CD8-positive, alpha-beta memory T cell (primary cell): ENCODE results near the gene B9D2. TPM values are rescaled to one million over a fixed set of nuclear protein-coding genes. Genes with fewer than 3 reads are reported as not detected.
"Not testable (repeated sequence)": the region's sequence is repeated elsewhere in the genome, so short reads cannot be mapped to it uniquely, and the experiment has no call there.

Experiments
- CTCF ChIA-PET: fragments of 350-600 bp; sonication (Branson Sonifier 250); formaldehyde crosslinking; loops from one replicate; lab custom pipeline; 2021; ENCODE audit warnings: antibody characterized with exemption; lab: Charles Lee
- POLR2A ChIA-PET: fragments of 350-600 bp; sonication (Branson Sonifier 250); formaldehyde crosslinking; loops from one replicate; lab custom pipeline; 2021; ENCODE audit warnings: antibody characterized with exemption; lab: Charles Lee
- DNase-seq, 5 donors: peaks; one replicate each; pipeline versions ENCODE4 v3.0.0 to v3.0.0-alpha.2; 2020 to 2022; ENCODE audit warnings: mixed read lengths in 1 of 5
- H3K27ac ChIP-seq: one replicate; pipeline ENCODE4 v1.7.0; 2013; ENCODE audit warnings: low read depth, mild to moderate bottlenecking, low read length, moderate library complexity
- H3K27me3 ChIP-seq: 2 replicates; pipeline ENCODE4 v1.7.0; 2013; ENCODE audit warnings: low read length, mild to moderate bottlenecking; ENCODE audit not compliant: insufficient read depth, poor library complexity, severe bottlenecking
- H3K36me3 ChIP-seq: 2 replicates; pipeline ENCODE4 v1.7.0; 2013; ENCODE audit warnings: mild to moderate bottlenecking, low read length, moderate library complexity; ENCODE audit not compliant: insufficient read depth
- H3K4me1 ChIP-seq: 2 replicates; pipeline ENCODE4 v1.7.0; 2013; ENCODE audit warnings: mild to moderate bottlenecking, low read length, moderate library complexity; ENCODE audit not compliant: insufficient read depth
- H3K4me3 ChIP-seq: 2 replicates; pipeline ENCODE4 v1.7.0; 2013; ENCODE audit warnings: mild to moderate bottlenecking, low read length
- H3K9me3 ChIP-seq: 2 replicates; pipeline ENCODE4 v1.7.0; 2013; ENCODE audit warnings: mild to moderate bottlenecking, low read length
- H3K27ac Mint-ChIP-seq, 8 donors: one replicate each; pipeline ENCODE4 v1.8.0; 2020 to 2021; ENCODE audit warnings: mixed read lengths in 8 of 8, mild to moderate bottlenecking in 6 of 8, inconsistent platforms in 3 of 8, moderate library complexity in 3 of 8
- H3K27me3 Mint-ChIP-seq, 2 donors: one replicate each; pipeline ENCODE4 v1.8.0; 2020 to 2021; ENCODE audit warnings: mixed read lengths in 2 of 2, mild to moderate bottlenecking in 1 of 2, moderate library complexity in 1 of 2
- H3K36me3 Mint-ChIP-seq, 3 donors: one replicate each; pipeline ENCODE4 v1.8.0; 2020 to 2021; ENCODE audit warnings: mixed read lengths in 3 of 3, inconsistent platforms in 1 of 3, mild to moderate bottlenecking in 1 of 3
- H3K4me1 Mint-ChIP-seq, 3 donors: one replicate each; pipeline ENCODE4 v1.8.0; 2020 to 2021; ENCODE audit warnings: mixed read lengths in 3 of 3, inconsistent platforms in 1 of 3, mild to moderate bottlenecking in 1 of 3
- H3K4me3 Mint-ChIP-seq, 7 donors: one replicate each; pipeline ENCODE4 v1.8.0; 2020 to 2021; ENCODE audit warnings: mixed read lengths in 7 of 7, mild to moderate bottlenecking in 6 of 7, moderate library complexity in 4 of 7, inconsistent platforms in 2 of 7
- H3K9me3 Mint-ChIP-seq, 5 donors: one replicate each; pipeline ENCODE4 v1.8.0; 2020 to 2022; ENCODE audit warnings: mixed read lengths in 5 of 5, mild to moderate bottlenecking in 3 of 5, moderate library complexity in 2 of 5, inconsistent platforms in 1 of 5
- polyA plus RNA-seq: library from polyadenylated mRNA; unstranded; fragments of 300-500 nt; fragmentation: Illumina TruSeq; gene quantifications from one replicate; pipeline ENCODE4 v1.2.3, GENCODE V29; 2021
- total RNA-seq, 2 experiments: library from RNA; stranded (reverse); gene quantifications; one replicate each; pipeline ENCODE4 v1.2.3, GENCODE V29; 2021

Gene B9D2
- total RNA-seq (1 to 10 TPM; 8.5 to 9.7 TPM), polyA plus RNA-seq (15.4 TPM)

DNA sequence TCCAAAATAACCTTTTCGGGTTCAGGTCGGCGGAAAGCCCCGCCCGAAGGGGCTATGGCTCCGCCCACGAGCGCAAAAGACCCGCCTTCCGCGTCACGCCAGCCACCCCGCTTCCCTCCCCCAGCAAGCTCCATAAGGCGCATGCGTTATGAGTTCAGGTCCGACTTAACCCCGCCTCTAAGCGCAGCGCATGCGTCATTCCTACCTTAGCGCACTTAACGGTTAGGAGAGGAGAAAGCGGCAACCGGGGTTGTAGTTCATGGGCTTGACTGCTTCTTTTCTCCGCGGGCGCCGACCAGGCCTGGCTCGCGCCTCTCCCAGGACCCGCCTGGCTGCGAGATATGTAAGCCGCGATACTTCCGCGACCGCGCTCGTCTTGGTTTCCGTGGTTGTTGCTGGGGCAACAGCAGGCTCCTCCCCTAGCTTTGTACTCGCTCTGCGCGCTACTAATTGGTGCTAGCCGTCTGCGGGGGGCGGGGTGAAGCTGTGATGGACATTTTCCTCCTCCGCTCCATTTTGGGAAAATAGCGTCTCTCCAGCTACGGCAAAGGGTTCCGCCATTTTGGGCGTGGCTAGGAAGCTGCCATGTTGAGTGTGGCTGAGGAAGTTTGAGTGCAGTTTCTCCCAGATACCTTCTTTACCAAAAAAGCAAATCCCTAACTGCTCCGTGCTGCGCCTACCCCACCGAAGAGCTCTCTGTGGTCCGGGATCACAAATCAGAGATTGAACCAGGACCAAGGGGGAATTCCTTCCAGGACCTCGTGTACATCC is at the start of gene B9D2:
Gene B9D2, minus strand, starts transcription at position 397 of the 771 bp plus-strand sequence. CDS start 630 bp downstream, outside the sequence.
- peak within 1 kb of the TSS; percentile 87 to 98 (median 97) for H3K4me3 Mint-ChIP-seq
- no peaks in the 10 kb centered on the region for H3K36me3 ChIP-seq
- H3K27me3 ChIP-seq = no peaks in the 10 kb centered on the region
- H3K4me3 ChIP-seq = peak within 1 kb of the TSS; percentile 95
- DNase-seq = peak; percentile 96 to 99 (median 99)
- peaks cover 0 to 12% (median 1%) of the 10 kb centered on the region in 3 donors for H3K36me3 Mint-ChIP-seq
- no peaks in the 10 kb centered on the region for H3K9me3 ChIP-seq
- peaks cover 22% of the 10 kb centered on the region for H3K4me1 ChIP-seq
- H3K27ac Mint-ChIP-seq = peak within 1 kb of the TSS; percentile 99 to 100 (median 100)
- CTCF ChIA-PET = interaction anchor here (0.6 to 4.4 kb wide), 13 partner anchors 11 to 205 kb away, joined by 3 to 63 read pairs (median 4); partner anchors contain the start of gene TGFB1
- H3K4me1 Mint-ChIP-seq = peaks cover 23 to 40% (median 26%) of the 10 kb centered on the region in 3 donors
- peak within 1 kb of the TSS; percentile 100 for H3K27ac ChIP-seq
- peaks cover 0 to 2% of the 10 kb centered on the region in 2 donors for H3K27me3 Mint-ChIP-seq
- POLR2A ChIA-PET = interaction anchor here (0.6 to 5.1 kb wide), 13 partner anchors 12 to 1174 kb away, joined by 3 to 111 read pairs (median 5); partner anchors contain the start of genes CCDC97, HNRNPUL1, SERTAD3 and SNRPA
- no peaks in the 10 kb centered on the region for H3K9me3 Mint-ChIP-seq

GRCh38 chr19:41412953-41413352 is 49.0 kb upstream of the B9D2 start:
- Mint-ChIP-seq H3K27me3 (no peaks in the 10 kb centered on the region), H3K36me3 (peaks cover 0 to 69% (median 7%) of the 10 kb centered on the region in 3 donors), H3K4me1 (peaks cover 11 to 18% (median 13%) of the 10 kb centered on the region in 3 donors), H3K9me3 (no peaks in the 10 kb centered on the region), H3K27ac (no peak overlapping the region), H3K4me3 (no peak overlapping the region)
- H3K9me3 ChIP-seq = no peaks in the 10 kb centered on the region
- no peak for DNase-seq
- H3K27ac ChIP-seq = no peak overlapping the region
- H3K4me1 ChIP-seq = peaks cover 5% of the 10 kb centered on the region
- H3K36me3 ChIP-seq = peaks cover 27% of the 10 kb centered on the region
- POLR2A ChIA-PET = no interaction called here
- H3K4me3 ChIP-seq = no peak overlapping the region
- no peaks in the 10 kb centered on the region for H3K27me3 ChIP-seq
- CTCF ChIA-PET = interaction anchor here (0.9 kb wide), 1 partner anchor 49 kb away, joined by 3 read pairs; the partner anchor contains the start of gene B9D2

GRCh38 chr19:41411968-41412265 is 48.0 kb upstream of the B9D2 start:
- Histone ChIP-seq H3K9me3 (no peaks in the 10 kb centered on the region), H3K27ac (no peak overlapping the region), H3K27me3 (no peaks in the 10 kb centered on the region), H3K4me3 (no peak overlapping the region), H3K36me3 (peaks cover 27% of the 10 kb centered on the region), H3K4me1 (peaks cover 5% of the 10 kb centered on the region)
- H3K27ac Mint-ChIP-seq = no peak overlapping the region
- no peaks in the 10 kb centered on the region for H3K9me3 Mint-ChIP-seq
- no peak for DNase-seq
- H3K36me3 Mint-ChIP-seq = peaks cover 0 to 65% (median 8%) of the 10 kb centered on the region in 3 donors
- no peak overlapping the region for H3K4me3 Mint-ChIP-seq
- no peaks in the 10 kb centered on the region for H3K27me3 Mint-ChIP-seq
- H3K4me1 Mint-ChIP-seq = peaks cover 13 to 20% (median 14%) of the 10 kb centered on the region in 3 donors
- ChIA-PET POLR2A (no interaction called here), CTCF (no interaction called here)

DNA sequence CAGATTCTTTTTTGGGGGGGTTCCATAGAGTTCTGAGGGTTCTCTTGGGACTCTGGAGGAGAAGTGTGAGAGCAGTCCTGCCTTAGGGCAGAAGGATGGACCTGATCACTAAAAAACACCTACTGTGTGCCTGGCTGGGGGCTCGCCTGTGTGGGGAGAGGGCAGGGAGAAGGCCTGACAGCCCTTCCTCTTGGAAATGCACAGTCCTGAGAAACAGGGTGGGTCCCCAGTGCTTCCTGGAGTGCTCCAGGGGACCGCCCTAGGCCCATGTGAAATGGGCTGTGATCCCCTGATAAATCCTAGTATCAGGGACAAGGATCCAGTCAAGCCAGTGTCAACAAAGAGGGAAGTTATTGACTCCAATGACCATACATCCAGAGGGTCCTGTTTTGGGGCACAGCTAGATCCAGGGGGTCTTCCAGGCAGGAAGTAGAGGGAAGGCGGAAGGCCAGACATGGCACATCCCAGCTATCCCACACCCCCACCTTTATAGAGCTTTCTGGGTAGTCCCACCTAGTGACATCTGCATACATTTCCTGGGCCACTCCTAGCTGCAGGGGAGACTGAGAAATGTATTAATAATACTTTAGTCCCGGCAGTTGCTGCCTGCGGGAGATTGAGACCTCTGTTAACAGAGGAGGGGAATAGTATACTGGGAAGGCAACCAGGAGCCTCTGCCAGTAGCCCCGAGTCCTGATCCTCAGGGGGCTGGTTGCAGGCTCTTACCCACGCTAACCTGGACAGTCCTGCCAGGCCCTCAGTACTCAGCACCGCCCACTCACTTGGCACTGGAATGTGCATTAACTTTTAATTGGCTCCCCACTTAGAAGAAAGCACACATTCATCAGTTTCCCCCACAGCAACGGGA is 47.4 kb upstream of the B9D2 start:
- Histone ChIP-seq H3K36me3 (peaks cover 24% of the 10 kb centered on the region), H3K9me3 (no peaks in the 10 kb centered on the region), H3K4me1 (peaks cover 5% of the 10 kb centered on the region), H3K4me3 (no peak overlapping the region), H3K27ac (no peak overlapping the region), H3K27me3 (no peaks in the 10 kb centered on the region)
- peaks cover 0 to 63% (median 8%) of the 10 kb centered on the region in 3 donors for H3K36me3 Mint-ChIP-seq
- CTCF ChIA-PET = no interaction called here
- POLR2A ChIA-PET = no interaction called here
- no peak for DNase-seq
- no peaks in the 10 kb centered on the region for H3K9me3 Mint-ChIP-seq
- H3K27me3 Mint-ChIP-seq = no peaks in the 10 kb centered on the region
- no peak overlapping the region for H3K27ac Mint-ChIP-seq
- H3K4me1 Mint-ChIP-seq = peaks cover 13 to 22% (median 14%) of the 10 kb centered on the region in 3 donors
- H3K4me3 Mint-ChIP-seq = no peak overlapping the region

DNA sequence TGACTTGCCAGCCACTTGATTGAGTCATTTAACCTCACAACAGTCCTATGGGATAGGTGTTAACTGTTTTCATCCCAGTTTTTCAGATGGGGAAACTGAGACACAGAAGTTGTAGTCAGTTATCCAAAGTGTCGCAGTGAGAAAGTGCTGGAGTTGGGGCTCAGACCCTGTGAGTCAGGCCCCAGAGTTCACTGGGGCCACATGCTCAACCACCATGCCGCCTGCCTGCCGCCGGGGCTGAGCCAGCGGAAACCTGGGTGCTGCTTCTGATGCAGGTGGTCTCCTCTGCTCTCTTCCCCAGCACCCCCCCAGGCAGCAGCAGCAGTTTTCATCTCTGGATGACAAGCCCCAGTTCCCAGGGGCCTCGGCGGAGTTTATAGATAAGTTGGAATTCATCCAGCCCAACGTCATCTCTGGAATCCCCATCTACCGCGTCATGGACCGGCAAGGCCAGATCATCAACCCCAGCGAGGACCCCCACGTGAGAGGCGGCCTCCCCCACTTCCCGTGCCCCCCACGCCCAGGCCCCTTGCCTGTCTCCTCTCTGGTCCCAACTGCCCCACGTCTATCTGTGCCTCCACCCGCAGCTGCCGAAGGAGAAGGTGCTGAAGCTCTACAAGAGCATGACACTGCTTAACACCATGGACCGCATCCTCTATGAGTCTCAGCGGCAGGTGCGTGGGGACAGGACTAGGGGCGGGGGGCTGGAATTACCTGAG is 46.5 kb upstream of the B9D2 start:
- POLR2A ChIA-PET = no interaction called here
- peaks cover 13 to 22% (median 14%) of the 10 kb centered on the region in 3 donors for H3K4me1 Mint-ChIP-seq
- Histone ChIP-seq H3K4me3 (no peak overlapping the region), H3K4me1 (peaks cover 5% of the 10 kb centered on the region), H3K27ac (no peak overlapping the region), H3K36me3 (peaks cover 21% of the 10 kb centered on the region), H3K27me3 (no peaks in the 10 kb centered on the region), H3K9me3 (no peaks in the 10 kb centered on the region)
- H3K9me3 Mint-ChIP-seq = no peaks in the 10 kb centered on the region
- no peak overlapping the region for H3K4me3 Mint-ChIP-seq
- H3K27ac Mint-ChIP-seq = peak overlapping the region in 2 of 8 donors; percentile 12 to 87
- DNase-seq = no peak
- H3K27me3 Mint-ChIP-seq = no peaks in the 10 kb centered on the region
- H3K36me3 Mint-ChIP-seq = peaks cover 0 to 58% (median 8%) of the 10 kb centered on the region in 3 donors
- CTCF ChIA-PET = interaction anchor here (0.6 kb wide), 1 partner anchor 19 kb away, joined by 3 read pairs; no protein-coding TSS in a partner anchor

DNA sequence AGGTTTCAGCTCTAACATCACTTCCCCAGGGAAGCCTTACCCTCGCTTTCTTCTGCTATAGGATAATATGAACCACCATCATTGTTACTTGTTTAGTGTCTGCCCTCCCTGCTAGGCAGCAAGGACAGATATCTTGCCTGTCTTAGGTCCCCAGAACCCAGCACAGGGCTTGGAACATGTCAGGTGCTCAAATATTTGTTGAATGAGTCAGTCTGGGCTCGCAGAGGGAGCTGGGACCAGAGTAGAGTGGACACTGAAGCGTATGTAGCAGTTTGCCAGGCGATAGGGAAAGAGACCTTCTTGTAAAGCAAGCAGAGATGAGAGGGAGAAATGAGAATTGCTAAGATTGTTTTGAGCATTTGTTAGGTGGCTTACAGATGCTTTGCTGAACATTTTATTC is 45.3 kb upstream of the B9D2 start:
- H3K9me3 ChIP-seq = no peaks in the 10 kb centered on the region
- DNase-seq = no peak
- peaks cover 5% of the 10 kb centered on the region for H3K4me1 ChIP-seq
- Mint-ChIP-seq H3K9me3 (no peaks in the 10 kb centered on the region), H3K4me1 (peaks cover 13 to 25% (median 14%) of the 10 kb centered on the region in 3 donors), H3K4me3 (peak overlapping the region in 1 of 7 donors; percentile 20), H3K27ac (peak overlapping the region in 7 of 8 donors; percentile 2 to 58 (median 53)), H3K27me3 (no peaks in the 10 kb centered on the region), H3K36me3 (peaks cover 0 to 49% (median 6%) of the 10 kb centered on the region in 3 donors)
- ChIA-PET POLR2A (no interaction called here), CTCF (no interaction called here)
- peaks cover 10% of the 10 kb centered on the region for H3K36me3 ChIP-seq
- peak overlapping the region; percentile 10 for H3K27ac ChIP-seq
- H3K4me3 ChIP-seq = no peak overlapping the region
- no peaks in the 10 kb centered on the region for H3K27me3 ChIP-seq

GRCh38 chr19:41408846-41409245 is 44.9 kb upstream of the B9D2 start:
- not testable (repeated sequence) for H3K4me3 ChIP-seq, H3K9me3 ChIP-seq, H3K36me3 ChIP-seq, H3K4me1 ChIP-seq, H3K4me3 Mint-ChIP-seq, H3K27me3 ChIP-seq, DNase-seq, H3K27me3 Mint-ChIP-seq, H3K9me3 Mint-ChIP-seq, H3K27ac ChIP-seq
- Mint-ChIP-seq H3K36me3 (peaks cover 0 to 45% (median 6%) of the 10 kb centered on the region in 3 donors), H3K4me1 (peaks cover 13 to 25% (median 14%) of the 10 kb centered on the region in 3 donors), H3K27ac (peak overlapping the region in 1 of 8 donors; percentile 55)
- CTCF ChIA-PET = interaction anchor here (2.0 kb wide), 1 partner anchor 31 kb away, joined by 8 read pairs; the partner anchor contains the start of gene DMAC2
- POLR2A ChIA-PET = interaction anchor here (1.2 kb wide), 1 partner anchor 145 kb away, joined by 3 read pairs; no protein-coding TSS in a partner anchor
